ENCODE results near the gene RELCH.
A peak's percentile ranks its signal among the peaks of the same experiment; 100 is the strongest.

The RELCH gene

DNA sequence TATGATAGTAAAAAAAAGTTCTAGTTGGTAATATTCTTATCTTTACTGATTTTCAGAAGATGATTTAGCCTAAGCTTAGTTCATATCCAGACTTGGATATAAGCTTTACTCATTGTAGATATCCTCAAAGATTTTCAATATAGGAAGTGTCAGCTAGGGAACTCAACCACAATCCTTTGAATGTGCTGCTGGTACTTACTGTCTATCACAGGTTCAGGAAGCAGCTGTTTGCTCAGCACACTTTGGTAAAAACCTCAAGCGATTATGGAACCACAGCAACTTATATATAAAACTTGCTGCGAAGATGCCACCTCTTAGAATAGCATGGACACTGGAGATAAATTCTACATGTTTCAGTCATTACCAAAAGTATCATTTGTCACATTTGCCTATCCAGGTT is 77.9 kb downstream of the RELCH start:
- DNase-seq: no peak

DNA sequence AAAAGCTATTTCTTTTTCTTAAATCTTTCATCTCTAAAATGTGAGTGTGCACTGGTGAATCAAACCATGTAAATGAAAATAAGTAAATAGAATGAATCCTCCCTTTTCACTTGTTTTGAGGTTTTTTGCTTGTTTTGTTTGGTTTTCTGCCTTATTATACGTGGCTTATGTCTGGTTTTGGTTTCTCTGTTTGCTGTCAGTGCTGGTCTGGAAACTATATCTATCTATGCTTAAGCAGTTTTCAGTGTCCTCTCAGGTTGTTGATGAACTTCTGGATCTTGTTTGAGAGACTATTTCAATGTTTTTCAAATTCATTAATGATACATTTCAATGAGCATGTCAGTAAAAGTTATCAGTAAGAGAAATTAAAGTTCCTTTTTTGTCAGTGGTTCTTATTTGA is 90.0 kb downstream of the RELCH start:
- no peak for DNase-seq

DNA sequence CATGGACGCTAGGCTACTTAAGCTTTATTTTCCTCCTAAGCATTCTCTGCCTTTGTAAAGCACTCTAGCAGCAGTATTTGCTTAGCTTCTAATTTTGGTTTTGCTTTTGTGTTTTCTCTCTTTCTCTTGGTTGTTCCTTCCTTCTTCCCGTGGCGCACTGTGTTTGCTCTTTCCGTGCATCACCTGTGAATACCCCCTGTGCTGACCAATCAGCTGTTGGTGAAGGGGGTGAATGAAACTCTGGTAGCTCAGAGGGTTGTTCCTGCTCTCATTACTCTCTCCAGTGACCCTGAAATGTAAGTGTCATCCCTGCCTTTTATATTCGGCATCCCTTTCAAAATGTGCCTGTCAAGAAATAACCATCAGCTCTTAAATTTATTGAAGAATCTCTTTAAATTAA is 92.5 kb downstream of the RELCH start:
- DNase-seq: no peak

DNA sequence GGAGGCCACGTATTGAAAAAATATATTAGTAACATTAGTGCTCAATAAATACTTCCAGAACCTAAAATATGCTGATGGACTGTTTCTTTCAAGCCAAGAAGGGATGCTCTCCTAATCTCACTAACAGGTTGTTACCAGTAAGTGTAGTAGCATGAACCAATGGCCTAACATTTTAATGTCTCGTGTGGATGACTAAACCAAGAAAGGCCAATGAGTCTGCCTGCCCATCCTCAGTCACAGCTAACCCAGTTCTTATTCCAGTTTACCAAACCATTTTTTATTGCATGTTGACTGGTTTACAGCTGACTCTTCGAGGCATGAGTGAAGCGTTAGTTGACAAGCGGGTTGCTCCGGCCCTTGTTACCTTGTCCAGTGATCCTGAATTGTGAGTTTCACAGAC is 93.0 kb downstream of the RELCH start:
- no peak for DNase-seq

DNA sequence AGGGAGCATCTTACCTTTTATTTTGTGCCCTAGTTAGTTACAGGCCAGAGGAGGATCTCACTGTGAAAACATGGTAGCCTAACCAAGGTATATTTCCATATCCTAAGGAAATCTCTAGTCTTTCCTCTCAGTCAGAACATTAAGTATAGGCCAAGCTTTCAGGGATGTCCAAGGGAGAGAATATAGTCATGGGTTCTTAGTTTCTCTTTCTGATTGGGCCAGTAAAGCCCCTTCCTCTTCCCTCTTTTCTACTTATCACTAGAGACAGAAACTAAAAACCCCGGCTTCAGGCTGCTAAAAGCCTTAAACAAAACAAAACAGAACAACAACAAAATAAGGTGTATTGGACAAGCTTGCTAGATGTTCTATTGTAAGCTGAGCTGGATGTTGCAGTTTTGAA is 93.7 kb downstream of the RELCH start:
- no peak for DNase-seq

DNA sequence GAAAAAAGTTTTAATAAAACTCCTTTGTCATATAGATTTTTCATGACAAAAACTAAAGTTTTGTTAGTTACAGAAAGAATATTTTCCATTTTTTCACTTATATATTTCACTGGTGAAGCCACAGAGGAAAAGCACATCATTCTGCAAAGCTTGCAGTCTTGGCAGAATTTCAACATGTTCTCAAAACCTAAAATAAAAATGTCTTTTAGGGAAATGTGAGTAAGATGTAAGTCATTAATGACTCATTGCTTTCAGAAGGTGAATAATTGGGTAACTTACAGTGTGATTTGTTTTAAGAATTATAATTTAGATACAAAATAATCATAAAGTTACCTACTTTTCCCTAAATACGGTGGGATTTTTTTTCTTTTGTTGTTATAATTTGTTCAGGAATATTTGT is 94.6 kb downstream of the RELCH start:
- DNase-seq: no peak

DNA sequence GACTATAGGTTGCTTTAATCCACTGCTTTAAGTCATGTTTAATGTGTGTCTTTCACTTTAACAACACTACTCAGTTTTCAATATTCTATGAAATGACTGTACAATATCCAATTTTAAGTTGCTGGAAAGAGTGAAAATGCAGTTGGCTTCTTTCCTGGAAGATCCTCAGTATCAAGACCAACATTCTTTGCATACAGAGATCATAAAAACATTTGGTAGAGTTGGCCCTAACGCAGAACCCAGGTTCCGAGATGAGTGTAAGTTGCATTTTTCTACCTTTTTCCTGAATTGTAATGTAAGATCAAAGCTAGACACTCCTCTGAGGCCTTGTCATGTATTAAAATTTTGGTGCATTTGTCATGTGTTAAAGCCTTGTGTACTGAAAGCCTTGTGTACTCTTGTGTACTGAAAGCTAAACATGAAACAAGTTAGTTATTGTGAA is 95.2 kb downstream of the RELCH start:
- DNase-seq: no peak

DNA sequence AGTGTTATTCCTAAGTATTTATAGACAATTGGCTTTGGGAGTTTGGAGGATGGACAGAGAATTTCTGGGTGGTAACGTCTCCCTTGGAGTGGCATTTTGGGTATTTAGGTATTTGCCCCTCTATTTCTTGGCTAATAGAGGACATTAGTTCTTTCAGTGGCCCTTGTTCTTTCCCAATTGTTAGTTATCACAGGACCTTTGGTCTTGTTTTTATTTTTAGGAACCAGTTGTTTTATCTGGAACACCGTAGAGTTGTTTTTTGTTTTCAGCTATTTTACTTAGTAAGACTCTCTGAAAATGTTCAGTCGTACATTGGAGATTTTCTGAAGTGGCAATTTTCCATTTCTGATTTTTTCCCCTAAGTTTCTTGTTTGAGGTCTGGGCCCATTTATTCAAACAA is 97.6 kb downstream of the RELCH start:
- no peak for DNase-seq

DNA sequence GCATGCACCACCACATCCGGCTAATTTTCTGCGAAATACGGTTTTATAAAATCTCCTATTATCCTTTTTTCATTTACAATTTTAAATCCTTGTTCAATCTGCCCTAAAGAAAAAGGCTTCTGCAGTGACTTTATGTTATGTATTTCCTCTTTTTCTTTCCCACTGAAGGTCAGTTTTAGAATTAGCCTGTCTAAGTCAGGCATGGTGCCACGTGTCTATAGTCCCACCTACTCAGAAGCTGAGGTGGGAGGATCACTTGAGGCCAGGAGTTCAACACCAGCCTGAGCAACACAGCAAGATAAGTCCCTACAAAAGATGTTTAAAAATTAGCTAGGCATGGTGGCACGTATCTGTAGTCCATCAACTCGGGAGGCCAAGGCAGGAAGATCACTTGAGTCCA is 98.2 kb downstream of the RELCH start:
- DNase-seq: no peak

DNA sequence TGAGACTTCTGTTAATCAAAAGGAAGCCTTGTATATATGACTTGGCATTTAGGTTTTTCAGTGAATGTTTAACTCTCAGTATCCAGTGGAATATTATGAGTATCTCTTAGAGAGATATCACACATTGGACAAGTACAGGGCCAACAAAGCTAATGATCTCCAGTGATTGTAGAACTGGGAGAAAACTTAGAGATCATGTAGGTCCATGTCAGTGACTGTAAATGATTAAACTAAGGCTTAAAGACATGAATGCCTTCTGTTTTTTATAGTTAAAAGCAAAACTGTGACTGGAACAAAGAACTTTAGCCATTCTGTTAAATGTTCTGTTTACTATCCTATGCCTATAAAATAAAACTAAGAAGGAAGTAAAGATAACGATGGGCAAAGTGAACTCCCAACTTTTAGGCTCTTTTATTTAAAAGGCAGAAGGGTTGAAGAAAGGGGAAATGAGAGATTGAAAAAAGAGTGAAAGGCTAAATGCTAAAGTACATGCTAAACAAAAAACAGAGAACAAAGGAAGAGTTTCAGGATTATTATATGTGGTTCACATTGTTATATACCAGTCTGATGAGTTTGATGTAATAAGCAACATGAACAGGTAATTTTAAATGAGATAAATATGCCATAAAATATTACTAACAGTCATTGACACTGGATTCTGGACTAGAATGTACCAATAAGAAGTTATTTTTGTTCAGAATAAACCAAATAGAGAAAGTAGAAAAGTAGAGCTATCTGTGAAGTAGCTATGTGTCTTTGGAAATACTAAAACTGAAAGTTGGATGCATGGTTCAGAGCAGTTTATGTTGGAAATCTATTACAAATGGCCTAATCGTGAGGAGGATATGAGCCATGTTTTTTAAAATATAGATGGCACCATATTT is 101.0 kb downstream of the RELCH start:
- DNase-seq: no peak

DNA sequence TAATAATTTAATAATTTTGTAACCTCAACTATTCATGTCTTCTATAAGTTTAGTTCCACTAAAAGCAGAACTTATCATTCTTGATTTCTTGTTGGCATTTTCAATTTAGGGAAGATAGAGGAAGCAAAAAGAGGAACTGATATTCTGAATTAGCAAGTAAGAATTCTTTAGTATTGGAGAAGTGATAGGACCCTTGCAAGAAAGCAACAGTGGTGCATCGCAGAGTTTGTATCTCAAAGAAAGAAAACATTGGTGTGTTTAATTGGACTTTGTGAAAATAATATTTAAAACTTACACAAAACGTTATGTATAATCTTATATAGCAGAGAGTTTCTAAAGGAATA is 101.6 kb downstream of the RELCH start:
- no peak for DNase-seq

DNA sequence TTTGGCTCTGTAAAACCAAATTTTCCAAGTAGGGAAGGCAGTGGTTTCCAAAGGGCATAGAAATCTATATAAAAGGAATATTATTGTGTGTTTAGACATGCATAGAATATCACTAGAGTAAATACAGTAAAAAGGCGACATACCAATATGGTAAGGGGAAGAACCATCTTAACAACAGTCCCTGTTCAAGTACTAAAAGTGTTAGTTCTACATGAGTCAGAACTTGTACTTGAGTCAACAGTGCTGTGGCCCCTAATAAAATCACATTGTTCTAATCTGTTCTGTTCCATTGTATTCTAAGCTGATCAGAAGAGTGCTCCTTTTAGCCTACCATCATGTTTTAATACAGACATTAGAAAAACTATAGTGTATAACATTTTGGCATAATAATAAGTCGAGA is 102.0 kb downstream of the RELCH start:
- no peak for DNase-seq

DNA sequence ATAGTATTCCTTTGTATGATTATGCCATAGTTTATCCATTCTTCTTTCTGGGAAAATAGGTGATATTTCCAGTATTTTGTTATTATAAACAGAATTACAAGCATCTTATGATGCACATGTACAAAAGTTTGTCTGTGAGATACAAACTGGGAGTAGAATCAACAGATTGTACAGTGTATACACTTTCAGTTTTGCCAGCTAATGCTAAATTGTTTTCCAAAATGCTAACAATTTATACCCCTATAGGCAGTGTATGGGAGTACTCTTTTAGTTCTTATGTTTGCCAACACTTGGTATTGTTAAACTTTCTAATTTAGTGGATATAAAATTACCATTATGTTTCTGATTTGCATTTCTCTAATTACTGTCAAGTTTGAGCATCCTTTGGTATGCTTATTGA is 107.0 kb downstream of the RELCH start:
- no peak for DNase-seq

DNA sequence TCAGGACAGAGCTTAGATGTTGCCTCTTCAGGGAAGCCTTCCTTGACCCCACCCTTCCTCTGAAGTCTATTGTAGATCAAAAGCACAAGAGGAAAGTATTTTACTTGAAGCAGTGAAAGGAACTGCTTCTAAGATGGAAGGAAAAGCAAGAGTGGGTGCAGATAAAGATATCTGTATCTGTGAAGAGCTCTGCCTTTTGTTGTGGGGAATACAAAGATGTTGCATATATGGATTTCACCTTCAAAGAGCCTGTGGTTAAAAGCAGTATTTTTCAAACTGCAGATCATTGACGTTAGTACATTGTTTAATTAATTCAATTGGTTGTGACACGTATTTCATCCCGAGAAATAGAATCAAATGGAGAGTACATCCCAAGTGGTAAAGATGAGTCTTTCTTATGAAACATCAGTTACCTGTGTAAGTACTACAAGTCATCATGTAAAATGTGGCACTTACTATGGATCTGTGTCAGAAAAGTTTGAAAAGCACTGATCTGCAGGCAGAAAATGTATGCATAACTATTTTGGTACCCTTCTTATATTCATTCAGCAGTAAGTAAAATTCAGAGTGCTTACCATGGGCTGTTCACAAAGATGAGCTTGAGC is 113.4 kb downstream of the RELCH start:
- no peak for DNase-seq

DNA sequence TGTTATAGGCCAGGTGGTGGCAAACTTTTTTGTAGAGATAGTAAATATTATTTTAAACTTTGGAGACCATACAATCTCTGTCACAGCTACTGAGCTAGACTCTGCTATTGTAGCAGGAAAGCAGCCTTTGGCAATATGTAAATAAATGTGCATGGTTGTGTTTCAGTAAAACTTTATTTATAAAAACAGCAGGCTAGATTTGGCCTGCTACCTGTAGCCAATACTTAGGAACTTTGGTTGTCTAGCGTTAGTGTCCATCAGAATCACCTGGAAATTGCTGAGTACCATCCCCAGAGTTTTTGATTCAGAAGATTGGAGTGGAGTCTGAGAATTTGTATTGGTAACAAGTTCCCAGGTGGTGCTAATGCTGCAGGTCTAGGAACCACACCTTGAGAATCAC is 114.3 kb downstream of the RELCH start:
- no peak for DNase-seq

DNA sequence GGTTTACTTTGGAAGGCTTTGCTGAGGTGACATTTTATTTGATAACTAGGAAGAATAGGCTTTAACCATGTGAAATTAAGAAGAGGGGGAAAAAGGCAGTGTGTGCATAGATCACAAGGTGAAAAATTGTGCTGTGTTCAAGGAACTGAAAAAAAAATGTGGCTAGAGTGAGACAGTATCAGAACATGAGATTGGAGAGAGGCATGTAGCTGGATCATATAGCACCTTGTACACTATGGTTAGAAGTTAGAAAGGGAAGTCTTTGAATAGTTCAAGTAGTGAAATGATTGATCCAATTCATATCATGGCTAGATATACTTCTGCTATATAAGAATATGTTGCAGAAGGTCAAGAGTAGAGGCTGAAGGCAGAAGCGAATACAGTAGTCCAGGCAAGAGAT is 125.8 kb downstream of the RELCH start:
- DNase-seq: no peak

DNA sequence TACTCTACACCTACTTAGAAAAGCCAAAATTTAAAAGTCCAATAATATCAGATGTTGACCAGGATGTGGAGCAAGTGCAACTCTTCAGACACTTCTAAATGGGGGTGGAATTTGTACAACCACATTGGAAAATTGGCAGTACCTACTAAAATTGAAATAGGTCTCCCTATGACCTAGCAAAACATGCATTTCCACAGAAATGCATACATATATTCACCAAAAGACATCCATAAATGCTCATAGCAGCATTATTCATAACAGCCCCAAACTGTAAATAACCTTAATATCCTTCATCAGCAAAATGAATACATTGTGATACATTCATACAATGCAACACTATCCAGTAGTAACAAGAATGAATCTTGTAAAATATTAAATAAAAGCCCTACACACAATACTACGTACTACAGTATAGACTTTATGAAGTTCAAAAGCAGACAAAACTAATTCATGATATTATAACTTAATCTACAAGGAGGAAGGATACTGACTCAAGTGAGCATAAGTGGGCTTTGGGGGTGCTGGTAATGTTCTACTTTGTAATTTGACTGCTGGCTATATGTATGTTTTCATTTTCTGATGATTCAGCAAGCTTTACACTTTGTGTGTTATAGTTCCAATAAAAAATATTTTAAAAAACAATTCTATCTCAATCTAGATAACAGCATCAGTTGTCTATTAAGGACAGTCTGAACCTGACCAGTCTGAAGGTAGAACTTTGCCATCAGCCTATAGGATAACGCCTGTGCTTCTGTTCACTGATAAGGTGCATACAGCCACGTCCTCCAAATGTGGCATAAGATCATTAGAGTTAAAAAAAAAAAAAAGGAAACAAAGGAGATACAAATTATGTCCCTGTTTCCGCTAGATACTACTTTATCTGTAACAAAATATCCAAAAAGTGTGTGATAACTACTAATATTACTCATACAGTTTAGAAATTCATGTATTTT is 131.4 kb downstream of the RELCH start:
- no peak for DNase-seq

DNA sequence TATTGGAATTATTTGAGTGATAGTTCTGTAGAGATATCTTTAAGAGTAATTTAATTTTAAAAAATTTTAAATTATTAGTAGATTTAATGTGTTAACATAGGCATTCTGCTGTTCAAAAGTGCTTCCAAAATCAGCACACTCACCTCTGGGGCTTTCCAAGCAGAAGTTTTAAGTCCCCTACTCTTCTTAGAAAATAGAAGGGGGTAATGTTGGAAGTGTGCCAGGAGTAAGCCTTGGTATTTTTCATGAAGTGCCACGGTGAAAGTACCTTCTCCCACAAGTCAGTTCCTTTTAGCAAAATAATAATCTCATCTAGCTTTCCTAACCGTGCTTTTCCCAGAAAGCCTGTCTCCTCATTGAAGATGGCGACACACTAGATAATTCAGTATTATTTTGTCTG is 134.1 kb downstream of the RELCH start:
- no peak for DNase-seq

DNA sequence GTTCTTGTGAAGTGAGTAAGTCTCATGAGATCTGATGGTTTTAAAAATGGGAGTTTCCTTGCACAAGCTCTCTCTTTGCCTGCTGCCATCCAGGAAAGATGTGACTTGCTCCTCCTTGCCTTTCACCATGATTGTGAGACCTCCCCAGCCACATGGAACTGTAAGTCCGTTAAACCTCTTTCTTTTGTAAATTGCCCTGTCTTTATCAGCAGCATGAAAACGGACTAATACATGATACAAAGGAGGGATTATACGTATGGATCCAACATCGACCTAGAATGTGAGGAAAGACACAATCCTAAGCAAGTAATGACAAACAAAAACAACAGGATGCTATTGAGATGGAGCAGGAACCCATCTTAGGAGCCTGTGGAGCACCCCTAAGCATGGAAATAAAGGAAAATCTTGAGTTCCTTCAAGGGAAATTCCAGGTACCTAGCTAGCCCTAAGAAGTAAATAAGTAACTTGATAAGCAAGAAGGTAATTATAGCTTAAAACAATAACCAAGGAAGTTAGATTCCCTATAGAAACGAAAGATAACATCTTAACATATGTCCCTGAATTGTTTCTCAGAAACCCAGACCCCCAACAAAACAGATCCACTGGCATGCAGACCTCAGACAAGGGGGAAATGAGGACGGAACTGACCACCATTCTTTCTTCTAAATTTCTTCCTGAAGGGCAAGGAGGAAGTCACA is 136.6 kb downstream of the RELCH start:
- no peak for DNase-seq

DNA sequence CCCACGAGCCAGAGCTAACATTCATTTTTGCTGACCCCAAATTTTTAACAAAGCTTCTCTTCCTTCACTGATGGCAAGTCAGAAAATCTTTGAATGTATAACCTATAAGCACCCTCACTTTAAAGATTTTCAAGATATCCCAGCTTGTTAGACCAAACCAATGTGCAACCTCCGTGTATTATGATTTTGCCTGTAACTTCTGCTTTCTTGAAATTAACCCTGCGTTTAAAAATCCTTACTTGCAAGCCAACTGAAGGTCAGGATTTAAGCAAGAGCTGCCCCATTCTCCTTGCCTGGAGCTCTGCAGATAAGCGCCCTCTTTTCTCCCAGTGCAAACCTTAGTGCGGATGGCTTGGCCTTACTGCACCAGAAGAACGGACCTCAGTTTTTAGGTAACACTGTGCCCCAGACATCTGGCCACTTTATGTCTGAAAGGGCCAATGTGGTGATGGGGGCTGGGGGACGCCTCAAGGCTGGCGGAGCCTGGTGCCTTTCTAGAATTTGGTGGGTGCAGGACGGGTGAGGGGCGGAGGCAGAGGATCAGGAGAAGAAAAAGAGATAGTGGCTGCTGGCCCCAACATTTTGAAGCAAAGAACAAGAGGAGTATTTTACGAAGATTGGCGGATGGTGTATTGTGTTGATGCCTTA is 137.2 kb downstream of the RELCH start:
- no peak for DNase-seq

DNA sequence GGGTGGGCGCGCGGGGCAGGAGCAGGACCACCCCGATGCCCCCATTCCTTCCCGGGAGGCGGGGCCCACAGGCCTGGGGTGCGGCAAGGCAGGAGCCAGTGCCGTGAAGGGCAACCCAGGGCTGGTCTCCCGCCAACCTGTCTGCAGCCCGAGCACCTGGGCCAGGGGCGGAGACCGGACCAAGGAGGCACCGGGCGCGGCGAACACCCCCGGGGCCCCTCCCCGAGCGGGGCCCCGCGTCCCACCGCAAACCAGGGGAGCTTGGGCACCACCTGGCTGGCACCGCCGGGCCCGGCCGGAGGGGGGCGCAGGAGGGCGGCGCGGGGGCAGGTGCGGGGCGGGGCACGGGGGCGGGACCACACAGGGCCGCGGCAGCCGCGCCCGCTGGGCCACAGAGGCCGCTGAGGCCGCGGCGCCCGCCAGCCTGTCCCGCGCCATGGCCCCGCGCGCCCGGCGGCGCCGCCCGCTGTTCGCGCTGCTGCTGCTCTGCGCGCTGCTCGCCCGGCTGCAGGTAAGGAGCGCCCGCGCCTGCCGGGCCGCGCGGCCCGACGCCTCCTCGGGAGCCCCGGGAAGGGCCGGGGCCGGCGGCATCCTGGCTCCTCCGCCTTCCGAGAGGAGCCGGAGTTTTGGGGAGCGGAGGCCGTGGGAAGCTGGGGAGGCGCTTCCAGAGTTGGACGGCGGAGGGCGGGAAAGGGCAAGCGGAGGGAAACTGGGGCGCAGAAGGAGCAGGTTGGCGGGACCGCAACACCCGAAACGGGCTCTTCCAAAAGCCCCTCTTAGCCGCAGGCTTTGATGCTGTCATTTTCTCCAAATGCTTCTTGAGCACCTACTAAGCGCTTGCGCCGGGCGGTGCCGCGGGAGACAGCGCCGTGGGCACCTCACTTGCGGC is 138.1 kb downstream of the RELCH start, which contains the start of gene TNFRSF11A:
TNFRSF11A (plus strand) TSS at position 394 of the 889 bp plus-strand sequence; CDS start at position 437, 43 bp downstream.
- DNase-seq: peak; percentile 25
